ENCODE results near the gene CYBB.
"Not testable (repeated sequence)": the region's sequence is repeated elsewhere in the genome, so short reads cannot be mapped to it uniquely, and the experiment has no call there.

The CYBB gene

DNA sequence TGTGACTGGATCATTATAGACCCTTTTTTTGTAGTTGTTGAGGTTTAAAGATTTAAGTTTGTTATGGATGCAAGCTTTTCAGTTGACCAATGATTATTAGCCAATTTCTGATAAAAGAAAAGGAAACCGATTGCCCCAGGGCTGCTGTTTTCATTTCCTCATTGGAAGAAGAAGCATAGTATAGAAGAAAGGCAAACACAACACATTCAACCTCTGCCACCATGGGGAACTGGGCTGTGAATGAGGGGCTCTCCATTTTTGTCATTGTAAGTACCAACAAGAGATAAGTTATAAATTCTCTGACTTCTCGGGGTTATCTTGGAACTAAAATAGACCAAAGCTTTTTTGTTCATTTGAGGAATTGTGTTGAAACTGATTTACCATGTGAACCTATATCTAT, at the start of gene CYBB:
Gene CYBB (plus strand): TSS at position 203 of the 400 bp plus-strand sequence. CDS start 19 bp downstream, at position 222.
- DNase-seq (ENCODE audit: low read depth in 1 of 2, low spot score in 1 of 2): no peak

DNA sequence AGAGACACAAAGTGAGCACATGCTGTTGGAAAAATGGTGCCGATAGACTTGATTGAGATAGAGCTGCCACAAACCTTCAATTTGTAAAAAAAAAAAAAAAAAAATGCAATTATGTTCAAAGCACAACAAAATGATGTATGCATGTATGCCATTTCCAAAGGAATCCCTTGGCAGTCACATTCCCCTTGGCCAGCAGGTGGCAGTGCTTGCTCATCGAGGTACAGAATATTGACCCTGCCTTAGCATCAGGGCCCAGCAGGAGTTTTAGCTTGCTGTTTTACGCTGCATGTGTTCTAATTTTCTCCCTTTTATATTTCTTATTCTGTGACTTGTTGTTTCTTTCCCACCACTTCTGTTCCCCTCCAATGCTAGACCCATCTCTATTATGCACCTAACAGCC, 34.5 kb upstream of the CYBB start:
- DNase-seq (ENCODE audit: low read depth in 1 of 2, low spot score in 1 of 2): peak; percentile 29 to 56

DNA sequence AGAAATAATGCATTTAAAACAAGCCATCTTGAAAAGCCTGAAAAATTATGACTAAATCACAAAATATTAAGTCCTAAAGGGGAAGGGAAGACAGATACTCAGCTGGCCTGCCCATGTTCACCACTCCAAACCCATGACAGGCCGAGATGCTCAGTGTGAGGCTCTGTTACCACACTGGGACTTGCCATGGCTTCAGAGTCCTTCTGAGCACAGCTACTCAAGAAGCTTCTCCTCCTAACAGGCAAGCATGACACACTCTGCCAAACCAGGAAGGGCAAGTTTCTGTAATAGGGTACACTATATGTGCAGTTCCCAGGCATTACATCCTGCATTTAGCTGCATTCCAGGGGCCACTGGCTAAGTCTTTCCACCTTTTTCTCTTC, 34.0 kb upstream of the CYBB start:
- no peak for DNase-seq (ENCODE audit: low read depth in 1 of 2, low spot score in 1 of 2)

DNA sequence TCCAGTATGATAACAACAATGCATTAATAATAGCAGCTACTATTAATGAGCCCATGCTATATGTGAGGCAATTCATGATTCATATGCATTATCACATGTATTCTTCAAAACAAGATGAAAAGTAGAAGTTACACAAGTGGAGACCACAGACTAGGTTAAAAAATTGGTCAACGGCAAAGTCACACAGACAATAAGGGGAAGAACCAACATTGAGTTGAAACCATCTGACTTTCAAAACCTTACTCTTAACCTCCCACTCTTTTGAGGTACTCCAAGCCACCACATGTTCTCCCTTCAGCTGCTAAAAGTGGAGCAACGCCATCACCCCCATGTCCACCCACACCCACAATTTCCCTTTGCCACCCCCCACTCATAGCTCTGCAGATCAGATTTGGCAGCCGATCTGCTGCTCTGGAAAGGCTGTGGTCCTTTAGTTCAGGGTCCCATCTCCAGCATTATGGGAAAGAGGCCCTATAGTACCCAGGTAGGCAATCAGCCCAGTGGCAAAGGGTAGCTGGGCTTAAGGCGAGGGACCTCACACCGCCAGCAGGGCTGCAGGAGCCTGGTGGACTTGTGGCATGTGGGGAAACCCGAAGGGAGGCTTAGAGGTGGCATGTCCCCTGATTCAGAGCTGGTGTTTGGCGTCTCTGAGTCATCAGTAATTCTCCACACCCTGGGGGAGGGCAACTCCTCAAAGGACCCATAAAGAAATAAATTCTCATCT, 33.5 kb upstream of the CYBB start:
- no peak for DNase-seq (ENCODE audit: low read depth in 1 of 2, low spot score in 1 of 2)

DNA sequence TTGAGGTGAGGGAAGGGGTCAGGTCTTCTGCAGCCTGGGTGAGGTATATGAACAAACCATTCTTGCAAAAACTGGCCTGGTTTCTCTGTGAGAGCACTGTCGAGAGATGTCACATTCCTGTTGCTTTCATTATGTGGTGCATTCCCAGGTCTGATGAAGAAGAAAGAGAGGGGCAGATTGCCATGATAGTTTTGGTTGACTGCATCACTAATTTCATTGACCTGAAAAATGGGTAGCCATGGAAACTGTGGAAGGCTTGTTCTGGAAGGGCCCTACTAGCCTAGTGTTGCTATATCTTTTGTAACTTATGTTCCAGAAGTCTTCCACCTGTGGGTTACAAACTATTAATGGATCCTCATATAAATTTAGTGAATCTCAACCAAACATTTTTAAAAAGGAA, 32.9 kb upstream of the CYBB start:
- DNase-seq (ENCODE audit: low read depth in 1 of 2, low spot score in 1 of 2): no peak

DNA sequence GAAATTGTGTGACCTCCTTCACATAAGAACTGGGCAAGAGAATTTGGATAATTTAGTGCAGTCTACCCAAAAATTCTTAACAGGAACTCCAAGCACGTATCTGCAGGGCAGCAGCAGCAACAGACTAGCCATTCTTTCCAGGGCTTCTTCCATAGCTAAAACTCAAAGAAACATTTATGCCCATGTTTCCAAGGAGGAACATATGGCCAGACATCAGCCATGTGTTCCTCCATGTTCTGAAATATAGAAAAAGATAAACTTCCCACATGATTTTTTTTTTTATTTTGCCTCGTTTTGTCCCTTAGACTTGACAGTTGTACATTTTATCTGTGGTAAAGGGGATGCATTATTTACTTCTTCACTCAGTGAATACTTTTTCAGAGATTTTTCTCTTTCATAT, 27.6 kb upstream of the CYBB start:
- no peak for DNase-seq (ENCODE audit: low read depth in 1 of 2, low spot score in 1 of 2)

DNA sequence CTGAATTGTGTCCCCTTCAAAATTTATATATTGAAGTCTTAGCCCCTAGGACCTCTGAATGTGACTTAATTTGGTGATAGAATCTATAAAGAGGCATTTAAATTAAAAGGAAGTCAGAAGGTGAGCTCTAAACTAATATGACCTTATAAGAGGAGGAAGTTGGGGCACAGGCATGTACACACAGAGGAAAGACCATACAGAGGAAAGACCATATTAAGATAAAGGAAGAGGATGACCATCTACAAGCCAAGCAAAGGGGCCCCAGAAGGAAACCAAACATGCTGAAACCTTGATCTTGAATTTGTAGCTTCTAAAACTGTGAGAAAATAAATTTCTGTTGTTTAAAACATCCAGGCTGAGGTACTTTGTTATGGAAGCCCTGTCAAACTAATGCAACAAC, 26.9 kb upstream of the CYBB start:
- DNase-seq (ENCODE audit: low read depth in 1 of 2, low spot score in 1 of 2): no peak

DNA sequence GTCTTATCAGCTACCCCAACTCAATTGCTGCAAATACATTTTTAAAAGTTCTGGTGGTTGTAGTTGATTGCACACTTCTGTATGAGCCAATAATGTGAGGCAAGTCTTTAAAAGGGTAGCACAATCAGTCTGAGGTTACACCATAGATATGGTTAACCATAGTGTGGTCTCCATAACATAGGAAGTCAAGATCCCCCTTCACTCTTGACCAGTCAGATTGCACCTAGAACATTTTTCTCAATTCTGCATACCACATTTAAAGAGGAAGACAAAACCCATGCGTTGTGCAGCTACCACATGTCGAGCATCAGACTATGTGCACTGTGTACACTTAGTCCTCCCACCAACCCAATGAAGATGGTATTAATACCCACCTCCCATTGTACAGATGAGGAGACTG, 26.5 kb upstream of the CYBB start:
- DNase-seq (ENCODE audit: low read depth in 1 of 2, low spot score in 1 of 2): no peak

DNA sequence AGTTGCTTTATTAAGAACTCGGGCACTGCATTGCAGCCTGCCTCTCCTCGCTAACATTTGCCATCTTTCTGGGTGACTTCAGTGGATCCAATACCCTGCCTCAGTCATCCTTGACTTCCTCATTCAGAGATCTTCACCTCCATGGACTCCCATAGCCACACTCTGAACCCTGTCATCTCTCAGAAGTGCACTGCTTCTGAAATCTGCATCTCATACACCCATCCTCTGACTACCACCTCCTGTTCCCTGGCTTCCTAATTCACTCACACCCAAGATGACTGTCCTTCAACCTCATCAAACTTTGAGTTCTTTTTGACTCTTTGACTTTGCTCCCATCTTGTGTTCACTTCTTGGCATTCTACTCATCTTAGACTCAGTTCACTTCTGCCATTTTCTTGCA, 25.3 kb upstream of the CYBB start:
- DNase-seq (ENCODE audit: low read depth in 1 of 2, low spot score in 1 of 2): no peak

DNA sequence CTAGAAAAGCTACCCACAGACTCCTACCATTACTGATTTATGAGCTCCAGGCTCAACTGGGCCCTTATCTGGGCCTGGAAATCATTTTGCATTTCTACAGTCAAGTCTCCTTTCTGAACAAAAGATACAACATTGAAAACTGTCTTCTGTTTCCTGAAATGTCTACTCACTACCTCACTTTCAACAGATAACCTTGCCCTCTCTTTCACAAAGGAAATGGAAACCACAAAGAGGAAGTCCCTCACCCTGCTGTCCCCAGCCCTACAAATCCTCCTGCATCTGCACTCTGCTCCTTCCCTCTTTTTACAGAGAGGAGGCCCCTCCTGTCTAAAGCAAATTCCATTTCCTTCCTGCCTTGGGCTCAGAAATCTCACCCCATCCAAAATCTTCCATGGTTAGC, 24.8 kb upstream of the CYBB start:
- no peak for DNase-seq (ENCODE audit: low read depth in 1 of 2, low spot score in 1 of 2)

DNA sequence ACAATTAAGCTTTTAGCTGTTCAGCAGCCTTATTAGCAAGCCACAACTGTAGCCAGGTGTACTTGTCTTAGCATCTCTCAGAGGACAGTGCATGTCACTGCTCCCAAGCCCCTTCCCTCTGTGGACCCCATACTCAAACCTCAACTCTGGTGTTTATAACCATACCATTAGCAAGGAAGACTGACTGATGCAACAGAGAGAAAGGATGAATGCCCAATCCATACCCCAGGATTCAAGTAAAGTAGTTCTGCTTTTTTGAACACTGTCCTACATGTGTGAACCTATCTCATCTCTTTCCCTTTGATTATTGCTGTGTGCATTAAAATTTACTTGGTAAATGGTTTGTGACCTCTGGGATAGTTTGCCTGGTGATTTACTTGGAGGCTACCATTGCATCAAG, 22.8 kb upstream of the CYBB start:
- DNase-seq (ENCODE audit: low read depth in 1 of 2, low spot score in 1 of 2): no peak

DNA sequence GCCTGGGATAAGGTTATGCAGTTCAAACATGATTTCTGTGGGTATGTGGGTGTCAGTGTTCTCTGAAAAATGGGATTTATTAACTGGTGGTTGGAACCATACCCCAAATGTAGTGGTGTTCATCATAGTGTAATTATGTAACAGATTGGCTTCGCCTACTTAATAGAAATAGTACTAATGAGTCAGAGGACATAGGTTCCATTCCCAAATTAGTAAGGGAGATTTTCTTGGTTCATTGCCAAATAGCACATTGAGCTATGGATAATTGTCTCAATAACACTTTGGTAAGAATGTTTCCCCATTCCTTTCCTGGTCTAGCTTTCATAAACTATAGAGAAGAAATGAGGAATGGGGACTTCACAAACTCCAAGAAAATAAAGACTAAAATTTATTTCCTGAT, 20.5 kb upstream of the CYBB start:
- DNase-seq (ENCODE audit: low read depth in 1 of 2, low spot score in 1 of 2): no peak

DNA sequence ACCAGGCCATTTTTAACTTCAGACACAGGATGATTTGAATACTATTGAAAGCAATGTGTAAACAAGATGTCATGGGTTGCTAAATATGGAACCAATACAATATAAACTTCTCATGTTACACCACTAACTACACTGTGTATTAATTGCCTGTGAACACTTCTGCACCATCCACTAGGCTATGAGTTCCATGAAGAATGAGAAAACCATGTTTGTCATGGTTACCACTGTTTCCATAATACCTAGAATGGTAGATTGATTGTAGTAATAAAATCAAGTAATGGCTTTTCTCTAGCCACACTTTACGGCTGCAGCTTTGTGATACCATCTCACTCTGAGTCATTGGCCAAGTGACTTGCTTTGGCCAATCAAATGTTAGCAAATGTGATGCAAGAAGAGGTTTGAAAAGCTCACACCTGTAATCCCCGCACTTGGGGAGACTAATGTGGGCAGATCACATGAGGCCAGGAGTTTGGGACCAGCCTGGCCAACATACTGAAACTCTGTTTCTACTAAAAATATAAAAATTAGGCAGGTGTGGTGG, 19.9 kb upstream of the CYBB start:
- DNase-seq (ENCODE audit: low read depth in 1 of 2, low spot score in 1 of 2): no peak

DNA sequence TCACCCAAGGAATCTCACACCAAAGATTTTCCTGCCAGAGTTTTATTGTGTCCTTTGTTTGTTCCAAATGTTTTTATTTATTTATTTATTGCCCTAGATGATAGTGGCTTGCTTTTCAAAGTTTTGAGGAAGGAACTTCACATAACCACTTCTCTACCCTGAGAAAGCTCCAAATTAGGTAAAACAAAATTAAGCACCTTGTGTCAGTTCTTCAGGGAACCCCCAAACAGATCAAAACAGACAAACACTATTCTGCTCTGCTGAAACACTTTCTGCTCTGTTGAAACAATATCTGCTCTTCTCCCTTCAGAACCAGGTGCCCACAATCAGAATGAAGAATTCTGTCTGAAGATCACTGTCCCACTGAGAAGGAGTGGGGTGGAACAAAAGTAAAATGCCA, 16.5 kb upstream of the CYBB start:
- no peak for DNase-seq (ENCODE audit: low read depth in 1 of 2, low spot score in 1 of 2)

DNA sequence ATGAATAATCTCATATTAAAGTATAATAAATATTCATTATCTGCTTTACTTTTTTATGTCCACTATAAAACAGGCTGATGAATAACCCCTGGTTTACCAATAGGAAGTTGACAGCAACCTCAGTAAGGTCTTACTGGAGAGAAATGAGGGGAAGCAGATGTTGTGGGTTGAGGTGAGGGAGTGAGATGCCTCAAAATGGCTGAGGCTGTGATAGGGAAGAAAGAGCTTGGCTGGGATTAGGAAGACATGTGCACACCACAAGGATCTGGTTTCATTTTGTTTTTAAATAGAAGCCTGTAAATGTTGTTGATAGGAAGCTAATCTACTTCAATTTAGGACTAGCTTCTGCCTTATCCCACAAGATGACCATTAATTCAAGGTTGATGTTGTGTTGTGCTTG, 14.4 kb upstream of the CYBB start:
- no peak for DNase-seq (ENCODE audit: low read depth in 1 of 2, low spot score in 1 of 2)

DNA sequence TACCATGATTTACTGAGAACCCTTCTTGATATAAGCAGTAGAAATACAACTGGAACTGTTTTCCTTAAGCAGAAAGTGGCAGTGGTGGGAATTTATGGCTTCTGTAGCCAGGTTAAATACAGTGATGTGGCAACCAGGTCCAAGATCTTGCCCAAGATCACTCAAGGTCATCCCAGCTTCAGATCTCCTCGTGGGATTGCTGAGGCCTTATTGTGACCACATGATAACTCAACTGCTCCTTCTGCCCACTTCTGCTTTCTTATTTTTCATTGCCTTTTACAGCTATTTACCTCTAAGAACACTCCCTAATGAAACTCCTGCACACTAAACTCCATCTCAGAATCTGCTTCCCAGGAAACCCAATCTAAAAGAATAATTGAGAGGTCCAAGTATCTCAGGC, 12.4 kb upstream of the CYBB start:
- no peak for DNase-seq (ENCODE audit: low read depth in 1 of 2, low spot score in 1 of 2)

DNA sequence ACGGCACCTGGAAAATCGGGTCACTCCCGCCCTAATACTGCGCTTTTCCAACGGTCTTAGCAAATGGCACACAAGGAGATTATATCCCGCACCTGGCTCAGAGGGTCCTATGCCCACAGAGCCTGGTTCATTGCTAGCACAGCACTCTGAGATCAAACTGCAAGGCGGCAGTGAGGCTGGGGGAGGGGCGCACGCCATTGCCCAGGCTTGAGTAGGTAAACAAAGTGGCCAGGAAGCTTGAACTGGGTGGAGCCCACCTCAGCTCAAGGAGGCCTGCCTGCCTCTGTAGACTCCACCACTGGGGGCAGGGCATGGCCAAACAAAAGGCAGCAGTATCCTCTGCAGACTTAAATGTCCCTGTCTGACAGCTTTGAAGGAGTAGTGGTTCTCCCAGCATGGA, 11.0 kb upstream of the CYBB start:
- not testable (repeated sequence) for DNase-seq (ENCODE audit: low read depth in 1 of 2, low spot score in 1 of 2)

DNA sequence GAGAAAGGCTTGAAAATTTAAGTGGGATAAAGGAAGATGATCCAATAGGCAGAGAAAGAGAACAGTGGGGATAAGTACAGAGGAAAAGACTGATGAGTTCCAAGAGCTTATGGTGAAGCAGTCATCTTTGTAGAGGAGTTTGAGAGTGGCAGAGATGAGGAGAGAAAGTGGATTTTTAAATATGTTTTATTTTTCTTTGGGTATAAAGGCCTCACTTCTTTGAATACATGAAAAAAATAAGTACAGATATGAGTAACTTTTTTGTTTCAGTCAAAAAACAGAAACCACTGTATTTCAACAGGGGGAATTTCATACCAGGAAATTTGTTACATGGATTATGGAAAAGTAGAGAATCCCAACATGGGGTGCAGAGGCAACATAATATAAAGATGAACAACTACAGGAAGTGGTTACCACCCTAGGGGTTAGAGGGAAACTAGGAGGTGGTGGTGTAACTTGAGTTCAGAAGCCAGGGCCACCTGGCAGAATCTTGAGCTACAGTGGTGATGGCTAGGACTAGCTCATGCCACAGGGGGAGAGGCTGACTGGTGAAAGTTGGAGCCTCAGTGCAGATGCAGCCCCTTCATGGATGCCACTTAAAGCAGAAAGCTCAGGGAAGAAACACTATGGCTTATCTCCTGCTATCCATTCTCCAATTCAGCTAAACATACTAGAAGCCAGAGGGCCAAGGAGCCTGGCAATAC, 3.4 kb upstream of the CYBB start:
- no peak for DNase-seq (ENCODE audit: low read depth in 1 of 2, low spot score in 1 of 2)

DNA sequence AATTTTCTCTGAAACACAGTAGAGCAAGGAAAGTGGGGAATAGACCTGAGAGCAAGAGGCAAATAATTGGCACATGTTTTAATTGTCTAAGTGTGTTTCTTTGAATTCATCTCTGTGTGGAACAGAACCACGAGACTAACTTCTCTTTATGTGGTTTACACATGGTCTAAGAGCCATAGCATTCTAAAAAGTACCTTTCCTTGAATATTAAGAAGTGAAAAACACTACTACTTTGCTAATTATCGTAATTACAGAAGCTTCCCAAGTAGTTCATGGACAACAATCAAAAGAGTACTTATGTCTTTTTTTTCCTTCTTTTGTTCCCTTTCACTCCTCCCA, 2.9 kb upstream of the CYBB start:
- no peak for DNase-seq (ENCODE audit: low read depth in 1 of 2, low spot score in 1 of 2)

DNA sequence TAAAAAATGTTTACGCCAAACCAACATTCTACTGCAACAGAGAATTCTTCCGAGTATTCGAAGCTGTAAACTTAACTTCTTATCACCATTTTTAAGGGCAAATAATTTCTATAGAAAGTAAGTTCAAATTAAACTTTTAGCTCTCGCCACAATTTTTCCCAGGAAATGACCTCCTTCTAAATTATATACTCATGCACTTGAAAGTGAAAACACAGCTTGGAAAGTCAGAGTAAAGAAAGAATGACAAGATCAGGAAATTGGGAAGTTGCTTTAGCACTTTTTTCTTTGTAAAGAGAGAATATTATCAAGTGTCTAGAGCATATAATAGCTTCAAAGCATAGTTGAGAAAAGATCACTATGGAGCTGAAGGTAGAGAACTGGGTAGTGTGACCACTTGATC, 1.2 kb downstream of the CYBB start:
- DNase-seq (ENCODE audit: low read depth in 1 of 2, low spot score in 1 of 2): no peak

DNA sequence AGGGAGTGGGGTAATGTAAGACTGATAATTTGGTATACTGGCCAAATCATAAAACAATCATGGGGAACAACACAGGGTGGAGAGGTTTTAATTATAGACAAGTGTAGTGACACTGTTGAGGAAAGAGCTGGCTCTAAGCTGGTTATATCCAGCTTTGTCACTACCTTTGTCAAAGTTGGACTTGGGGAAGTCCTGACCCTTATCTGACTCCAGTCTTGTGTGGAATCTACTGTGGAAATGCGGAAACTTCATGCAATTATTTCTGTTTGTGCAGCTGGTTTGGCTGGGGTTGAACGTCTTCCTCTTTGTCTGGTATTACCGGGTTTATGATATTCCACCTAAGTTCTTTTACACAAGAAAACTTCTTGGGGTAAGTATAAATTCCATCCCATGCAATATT, 2.0 kb downstream of the CYBB start:
- no peak for DNase-seq (ENCODE audit: low read depth in 1 of 2, low spot score in 1 of 2)

DNA sequence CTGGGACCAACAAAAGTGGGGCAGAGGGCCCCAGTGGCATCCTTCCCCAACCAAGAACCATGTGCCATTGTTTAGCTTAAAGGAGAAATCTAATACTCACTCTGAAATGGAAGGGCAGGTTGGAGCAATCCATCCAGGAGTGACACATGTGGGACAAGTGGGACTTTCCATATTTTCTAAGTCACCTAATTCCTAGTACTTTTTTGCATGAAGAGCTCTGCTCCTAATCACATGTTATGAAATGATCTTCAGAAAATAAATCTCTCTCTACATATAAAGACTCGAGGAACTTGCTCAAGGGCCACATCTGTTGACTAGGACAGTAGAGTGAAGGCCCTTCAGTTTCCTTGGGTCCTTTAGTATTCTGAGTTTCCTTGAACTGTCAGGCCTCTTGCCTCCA, 2.5 kb downstream of the CYBB start:
- DNase-seq (ENCODE audit: low read depth in 1 of 2, low spot score in 1 of 2): no peak

DNA sequence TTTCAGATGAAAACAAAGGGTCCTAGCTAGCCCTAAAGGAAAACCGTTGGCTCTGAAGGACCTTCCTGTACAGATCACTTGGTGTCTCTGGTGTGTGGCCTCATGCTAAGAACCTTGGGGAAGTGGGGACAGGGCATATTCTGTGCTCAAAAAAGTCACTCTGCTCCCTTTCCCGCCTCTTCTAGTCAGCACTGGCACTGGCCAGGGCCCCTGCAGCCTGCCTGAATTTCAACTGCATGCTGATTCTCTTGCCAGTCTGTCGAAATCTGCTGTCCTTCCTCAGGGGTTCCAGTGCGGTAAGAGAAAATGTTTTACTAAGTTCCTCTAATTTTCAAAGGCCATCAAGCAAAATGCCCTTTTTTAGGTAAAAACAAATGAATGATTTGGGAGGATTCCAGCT, 3.4 kb downstream of the CYBB start:
- DNase-seq (ENCODE audit: low read depth in 1 of 2, low spot score in 1 of 2): no peak

Measured in activated T-helper 1 cell treated with anti-CD3 and anti-CD28 coated beads, Interleukin-2, amount 50 U/mL, for 16 hours (primary cell).